Heart right ventricle (tissue), 16 donors: ENCODE results near the gene GPRIN2. TPM values are rescaled to one million over a fixed set of nuclear protein-coding genes. Genes with fewer than 3 reads are reported as not detected.

ENCODE experiments used
- ATAC-seq, 8 donors: fragments of 200-7000 bp; cut with Tn5 transposase; one replicate each; pipeline ENCODE4 v1.9.1; 2020; ENCODE audit warnings: mild to moderate bottlenecking in 8 of 8, moderate library complexity in 8 of 8, moderate number of reproducible peaks in 1 of 8
- DNase-seq, 2 donors: peaks; one replicate each; pipeline ENCODE4 v3.0.0-alpha.2; 2020
- H3K27ac ChIP-seq, 10 donors: fragments of 200-600 bp; sonication (generic) in 2 of 10; one replicate each; pipeline versions ENCODE4 v1.5.0 to v1.8.0; 2020 to 2022; ENCODE audit warnings: mild to moderate bottlenecking in 3 of 10
- H3K27me3 ChIP-seq, 7 donors: fragments of 200-600 bp; one replicate each; pipeline ENCODE4 v1.8.0; 2021 to 2022; ENCODE audit warnings: mild to moderate bottlenecking in 2 of 7
- H3K36me3 ChIP-seq, 9 donors: fragments of 200-600 bp; sonication (generic) in 1 of 9; one replicate each; pipeline versions ENCODE4 v1.5.0 to v1.8.0; 2020 to 2022; ENCODE audit warnings: mild to moderate bottlenecking in 2 of 9
- H3K4me1 ChIP-seq, 9 donors: fragments of 200-600 bp; sonication (generic) in 1 of 9; one replicate each; pipeline versions ENCODE4 v1.5.0 to v1.8.0; 2020 to 2022; ENCODE audit warnings: mild to moderate bottlenecking in 4 of 9
- H3K4me3 ChIP-seq, 10 donors: fragments of 200-600 bp; sonication (generic) in 2 of 10; one replicate each; pipeline versions ENCODE4 v1.5.0 to v1.8.0; 2020 to 2022; ENCODE audit warnings: mild to moderate bottlenecking in 7 of 10, moderate library complexity in 2 of 10
- H3K9me3 ChIP-seq, 11 donors: fragments of 200-600 bp in 10 of 11; sonication (generic) in 2 of 11; one replicate each; pipeline versions ENCODE4 v1.5.0 to v1.8.0; 2013 to 2022; ENCODE audit warnings: mild to moderate bottlenecking in 2 of 11, control low read depth in 1 of 11, moderate library complexity in 1 of 11
- CTCF ChIP-seq, 9 donors: fragments of 200-600 bp; sonication (generic) in 2 of 9; IDR thresholded peaks; one replicate each; pipeline versions ENCODE4 v1.5.0 to v1.8.0; 2021 to 2022; ENCODE audit warnings: antibody characterized with exemption in 9 of 9, mild to moderate bottlenecking in 5 of 9, moderate library complexity in 1 of 9
- WGBS, 2 donors: extraction: QIAGEN DNeasy Blood & Tissue Kit; methylation state at CpG; one replicate each; pipeline ENCODE4 v1.1.7; 2013; ENCODE audit warnings: inconsistent platforms in 1 of 2; 5-methylcytosine and 5-hydroxymethylcytosine counted together
- intact Hi-C, 10 donors: fragments of 100-400 bp; cut with DNase I; formaldehyde crosslinking; loops; one replicate each; pipeline versions ENCODE4 v1.11.1 to v1.14.2; 2022
- polyA plus RNA-seq, 2 donors: library from polyadenylated mRNA; stranded (reverse); fragments of 200-250 nt; gene quantifications; one replicate each; pipeline ENCODE4 v1.2.3, GENCODE V29; 2013
- total RNA-seq, 10 donors: library from RNA; stranded (reverse); fragmentation: NEBNext Ultra II Directional in 3 of 10; extraction: Animal tissue kit (Norgen Biotek cat#: 25700) in 3 of 10; gene quantifications; one replicate each; pipeline versions ENCODE4 v1.2.1 to v1.2.4, GENCODE V29; 2021 to 2023
- donor health status: Arrhythmogenic right ventricular cardiomyopathy.
- donor health status: ischemic (EF 13 %, LVEDD 7.1; RV severe dilation, severe dysfunction).
- donor health status: healthy with polysubstance abuse.
- donor health status: DM: no; HTN: yes; CAD: no.
- donor health status: DM: no; HTN: no; CAD: no.
- donor health status: ischemic (EF 25% LVEDD 6.9; RV normal size, moderate dysfunction).
- donor health status: ischemic (EF 25% LVEDD 5.7; RV mildly dilated, moderate dysfunction).
- donor health status: healthy.
- donor health status: DM: yes; HTN: yes; CAD: no.
- donor health status: Ischemic cardiomyopathy.
- donor health status: ischemic (EF 35%, LVEDD 5.7; RV mildly dilated, moderate dysfunction).
- donor health status: nonischemic (EF 11% LVEDD 7.7; RV severe dilation, severe dysfunction).
- donor health status: DM: yes; HTN: yes; CAD: no.
- donor health status: PGD.
- donor health status: ischemic (EF 29% LVEDD 5.4; RV normal size, mild dysfunction).
- donor health status: nonischemic (EF 23%, LVEDD 6.1; RV moderate dilation, normal function).

The GPRIN2 gene
- total and polyA plus RNA-seq, 12 donors, result 0.13 TPM; not detected in 11

GRCh38 chr10:46542567-46543465 lies 13.6 kb downstream of the GPRIN2 start:
- TF ChIP-seq CTCF (IDR thresholded peaks at IDR 0.05), result no peak
- ATAC-seq (no peak), DNase-seq (no peak)
- Histone ChIP-seq H3K4me1 (peaks cover 0 to 8% (median 4%) of the 10 kb centered on the region in 9 donors), H3K27ac (no peak overlapping the region), H3K36me3 (no peaks in the 10 kb centered on the region), H3K27me3 (peaks cover 0 to 77% (median 61%) of the 10 kb centered on the region in 7 donors), H3K9me3 (no peaks in the 10 kb centered on the region), H3K4me3 (no peak overlapping the region)
- WGBS, 2 donors, result 79 to 86% methylated on average over 7 of the region's 7 CpGs
- intact Hi-C loops, result no loop called here

- TF ChIP-seq CTCF (IDR thresholded peaks at IDR 0.05), result no peak
- Histone ChIP-seq H3K27me3 (peaks cover 0 to 76% (median 60%) of the 10 kb centered on the region in 7 donors), H3K27ac (no peak overlapping the region), H3K4me1 (peaks cover 0 to 8% (median 4%) of the 10 kb centered on the region in 9 donors), H3K4me3 (no peak overlapping the region), H3K36me3 (no peaks in the 10 kb centered on the region), H3K9me3 (no peaks in the 10 kb centered on the region)
- intact Hi-C loops, result no loop called here
- 83 to 84% methylated on average over 7 of the region's 7 CpGs for WGBS, 2 donors
- DNase-seq, result no peak
- ATAC-seq, result no peak
Measured at GRCh38 chr10:46541735-46542566, 14.5 kb downstream of the GPRIN2 start.

- DNase-seq (no peak), ATAC-seq (peak in 2 of 8 donors; percentile 23 to 38)
- Histone ChIP-seq H3K27me3 (peaks cover 0 to 77% (median 60%) of the 10 kb centered on the region in 7 donors), H3K4me1 (peaks cover 0 to 8% (median 4%) of the 10 kb centered on the region in 9 donors), H3K27ac (no peak overlapping the region), H3K4me3 (peak overlapping the region in 7 of 10 donors; percentile 2 to 29 (median 19)), H3K36me3 (no peaks in the 10 kb centered on the region), H3K9me3 (no peaks in the 10 kb centered on the region)
- intact Hi-C loops, result no loop called here
- peak in 6 of 9 donors; percentile 25 to 46 (median 32) for TF ChIP-seq CTCF (IDR thresholded peaks at IDR 0.05)
- WGBS, 2 donors, result 10 to 11% methylated on average over 42 of the region's 42 CpGs
Measured at GRCh38 chr10:46541017-46541661, 15.3 kb downstream of the GPRIN2 start.
